GM23248 (cell line): ENCODE results near the gene PHOX2B.

Experiments used
- EZH2 ChIP-seq: fragments of 200-600 bp; sonication (generic); IDR thresholded peaks from 2 replicates; pipeline ENCODE4 v1.6.1; 2018; ENCODE audit warnings: antibody characterized with exemption, mild to moderate bottlenecking; ENCODE audit not compliant: insufficient read depth, poor library complexity, severe bottlenecking
- EZH2phosphoT487 ChIP-seq: fragments of 200-600 bp; sonication (generic); IDR thresholded peaks from 2 replicates; pipeline ENCODE4 v1.6.1; 2018; ENCODE audit warnings: antibody characterized with exemption, moderate library complexity, mild to moderate bottlenecking, low read depth; ENCODE audit not compliant: insufficient read depth

DNA sequence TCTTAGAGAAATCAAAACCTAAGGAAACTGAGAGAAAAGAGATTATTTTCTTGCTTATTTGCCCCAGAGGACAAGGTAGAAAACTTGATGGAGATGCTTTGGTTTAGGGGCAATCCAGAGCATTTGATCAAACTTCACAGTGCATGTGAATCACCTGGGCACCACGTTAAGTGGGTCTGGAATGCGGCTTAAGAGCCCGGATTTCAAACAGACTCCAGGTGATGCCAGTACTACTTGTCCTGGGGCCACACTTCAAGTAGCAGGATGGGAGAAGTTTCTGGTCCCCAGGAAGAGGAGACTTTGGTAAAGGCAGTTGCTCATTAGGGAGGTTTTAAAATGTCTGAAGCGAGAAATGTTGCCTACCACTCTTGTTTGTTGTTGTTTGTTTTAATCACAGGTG lies 51.8 kb downstream of the PHOX2B start:
- no peak for TF ChIP-seq EZH2phosphoT487
- TF ChIP-seq EZH2 = no peak
